DND-41 (cell line): ENCODE results near the gene PIF1.

Experiments
- ATAC-seq: fragments of 200-7000 bp; cut with Tn5 transposase; 3 replicates; pipeline ENCODE4 v1.9.1; 2021; ENCODE audit warnings: low read depth; ENCODE audit not compliant: insufficient read depth
- DNase-seq: peaks from one replicate; pipeline ENCODE4 v3.0.0-alpha.2; 2020
- H2AFZ ChIP-seq: 2 replicates; pipeline ENCODE4 v1.6.0; 2012; ENCODE audit warnings: low read depth, low read length
- H3K27ac ChIP-seq: 2 replicates; pipeline ENCODE4 v1.5.1; 2012; ENCODE audit warnings: low read length, inconsistent platforms
- H3K27me3 ChIP-seq: fragments of 200-600 bp; sonication (generic); 2 replicates; pipeline ENCODE4 v1.6.0; 2012; ENCODE audit warnings: low read length, mild to moderate bottlenecking, inconsistent platforms; ENCODE audit not compliant: insufficient read depth, poor library complexity
- H3K36me3 ChIP-seq: 2 replicates; pipeline ENCODE4 v1.5.1; 2012; ENCODE audit warnings: low read length, inconsistent platforms; ENCODE audit not compliant: insufficient read depth
- H3K4me1 ChIP-seq: 2 replicates; pipeline ENCODE4 v1.5.1; 2012; ENCODE audit warnings: mild to moderate bottlenecking, low read length; ENCODE audit not compliant: insufficient read depth
- H3K4me2 ChIP-seq: 2 replicates; pipeline ENCODE4 v1.6.0; 2012; ENCODE audit warnings: mild to moderate bottlenecking, moderate library complexity, low read length, inconsistent platforms; ENCODE audit not compliant: insufficient read depth
- H3K4me3 ChIP-seq, 2 experiments: fragments of 200-600 bp in 1 of 2; shearing (Covaris generic) in 1 of 2; 2 replicates each; pipeline ENCODE4 v1.5.1; 2012 to 2016; ENCODE audit warnings: inconsistent platforms in 2 of 2, low read length in 2 of 2, mild to moderate bottlenecking in 2 of 2, low read depth in 1 of 2, moderate library complexity in 1 of 2
- H3K79me2 ChIP-seq: 2 replicates; pipeline ENCODE4 v1.6.0; 2012; ENCODE audit warnings: low read length, inconsistent platforms; ENCODE audit not compliant: insufficient read depth
- H3K9ac ChIP-seq: 2 replicates; pipeline ENCODE4 v1.6.0; 2012; ENCODE audit warnings: low read depth, mild to moderate bottlenecking, inconsistent platforms, low read length, moderate library complexity
- H3K9me3 ChIP-seq: 2 replicates; pipeline ENCODE4 v1.5.1; 2012; ENCODE audit warnings: low read length, moderate library complexity, mild to moderate bottlenecking, inconsistent platforms; ENCODE audit not compliant: insufficient read depth, severe bottlenecking
- H4K20me1 ChIP-seq: 2 replicates; pipeline ENCODE4 v1.6.0; 2012; ENCODE audit warnings: low read length; ENCODE audit not compliant: insufficient read depth
- CTCF ChIP-seq: IDR thresholded peaks from 2 replicates; pipeline ENCODE4 v1.5.1; 2012; ENCODE audit warnings: borderline replicate concordance, low read length, moderate library complexity, mild to moderate bottlenecking; ENCODE audit not compliant: poor library complexity, severe bottlenecking; ENCODE audit errors: extremely low read depth
- EZH2 ChIP-seq: IDR thresholded peaks from 3 replicates; pipeline ENCODE4 v1.6.1; 2012; ENCODE audit warnings: borderline replicate concordance, low read depth, mild to moderate bottlenecking, moderate library complexity, low read length, inconsistent platforms; ENCODE audit not compliant: severe bottlenecking

Gene PIF1

GRCh38 chr15:64855205-64855975 is 29.9 kb upstream of the PIF1 start:
- H4K20me1 ChIP-seq = 0 out of 2 replicates have a peak, but pooled peaks cover 4% of the 10 kb centered on the region
- H3K4me1 ChIP-seq = no peaks in the 10 kb centered on the region

GRCh38 chr15:64854526-64854925 is 29.1 kb upstream of the PIF1 start:
- H3K9me3 ChIP-seq = no peaks in the 10 kb centered on the region
- H3K9ac ChIP-seq = no peak overlapping the region
- DNase-seq (no peak), ATAC-seq (no peak)
- no peak overlapping the region for H3K27ac ChIP-seq
- no peak overlapping the region for H3K4me2 ChIP-seq
- H3K4me1 ChIP-seq = no peaks in the 10 kb centered on the region
- H3K79me2 ChIP-seq = no peaks in the 10 kb centered on the region
- no peak overlapping the region for H3K4me3 ChIP-seq
- 0 out of 2 replicates have a peak, but pooled peaks cover 4% of the 10 kb centered on the region for H4K20me1 ChIP-seq
- peaks cover 36% of the 10 kb centered on the region for H3K36me3 ChIP-seq
- TF ChIP-seq EZH2 = no peak
- no peak for TF ChIP-seq CTCF
- H2AFZ ChIP-seq = no peak overlapping the region
- H3K27me3 ChIP-seq = no peaks in the 10 kb centered on the region

More at GRCh38 chr15:64855205-64855975, 29.9 kb upstream of the PIF1 start:
- DNase-seq (no peak), ATAC-seq (no peak)
- no peak for TF ChIP-seq CTCF
- TF ChIP-seq EZH2 = no peak
- H2AFZ ChIP-seq = no peak overlapping the region
- H3K4me3 ChIP-seq = no peak overlapping the region
- no peak overlapping the region for H3K9ac ChIP-seq
- H3K36me3 ChIP-seq = peaks cover 43% of the 10 kb centered on the region
- H3K27me3 ChIP-seq = no peaks in the 10 kb centered on the region
- H3K9me3 ChIP-seq = no peaks in the 10 kb centered on the region
- no peaks in the 10 kb centered on the region for H3K79me2 ChIP-seq
- no peak overlapping the region for H3K4me2 ChIP-seq
- H3K27ac ChIP-seq = no peak overlapping the region

- H3K4me2 ChIP-seq = no peak overlapping the region
- TF ChIP-seq CTCF = no peak
- no peak for TF ChIP-seq EZH2
- no peaks in the 10 kb centered on the region for H3K9me3 ChIP-seq
- no peaks in the 10 kb centered on the region for H3K4me1 ChIP-seq
- DNase-seq = no peak
- 0 out of 2 replicates have a peak, but pooled peaks cover 4% of the 10 kb centered on the region for H4K20me1 ChIP-seq
- peaks cover 35% of the 10 kb centered on the region for H3K36me3 ChIP-seq
- no peak overlapping the region for H3K9ac ChIP-seq
- no peak overlapping the region for H3K4me3 ChIP-seq
- no peak overlapping the region for H2AFZ ChIP-seq
- H3K27ac ChIP-seq = no peak overlapping the region
- no peaks in the 10 kb centered on the region for H3K79me2 ChIP-seq
- no peak for ATAC-seq
- H3K27me3 ChIP-seq = no peaks in the 10 kb centered on the region
Measured at GRCh38 chr15:64854041-64854440, 28.6 kb upstream of the PIF1 start.
